GM18873 (cell line): ENCODE measurements around the gene SMCHD1.
"Not testable (repeated sequence)": the region's sequence is repeated elsewhere in the genome, so short reads cannot be mapped to it uniquely, and the experiment has no call there.

Experiments used
- ATAC-seq: cut with Tn5 transposase; IDR thresholded peaks from one replicate; pipeline ENCODE4 v1.9.1; 2021; ENCODE audit warnings: mild to moderate bottlenecking, moderate library complexity, moderate number of reproducible peaks; ENCODE audit not compliant: unreplicated experiment, low FRiP score

The SMCHD1 gene

DNA sequence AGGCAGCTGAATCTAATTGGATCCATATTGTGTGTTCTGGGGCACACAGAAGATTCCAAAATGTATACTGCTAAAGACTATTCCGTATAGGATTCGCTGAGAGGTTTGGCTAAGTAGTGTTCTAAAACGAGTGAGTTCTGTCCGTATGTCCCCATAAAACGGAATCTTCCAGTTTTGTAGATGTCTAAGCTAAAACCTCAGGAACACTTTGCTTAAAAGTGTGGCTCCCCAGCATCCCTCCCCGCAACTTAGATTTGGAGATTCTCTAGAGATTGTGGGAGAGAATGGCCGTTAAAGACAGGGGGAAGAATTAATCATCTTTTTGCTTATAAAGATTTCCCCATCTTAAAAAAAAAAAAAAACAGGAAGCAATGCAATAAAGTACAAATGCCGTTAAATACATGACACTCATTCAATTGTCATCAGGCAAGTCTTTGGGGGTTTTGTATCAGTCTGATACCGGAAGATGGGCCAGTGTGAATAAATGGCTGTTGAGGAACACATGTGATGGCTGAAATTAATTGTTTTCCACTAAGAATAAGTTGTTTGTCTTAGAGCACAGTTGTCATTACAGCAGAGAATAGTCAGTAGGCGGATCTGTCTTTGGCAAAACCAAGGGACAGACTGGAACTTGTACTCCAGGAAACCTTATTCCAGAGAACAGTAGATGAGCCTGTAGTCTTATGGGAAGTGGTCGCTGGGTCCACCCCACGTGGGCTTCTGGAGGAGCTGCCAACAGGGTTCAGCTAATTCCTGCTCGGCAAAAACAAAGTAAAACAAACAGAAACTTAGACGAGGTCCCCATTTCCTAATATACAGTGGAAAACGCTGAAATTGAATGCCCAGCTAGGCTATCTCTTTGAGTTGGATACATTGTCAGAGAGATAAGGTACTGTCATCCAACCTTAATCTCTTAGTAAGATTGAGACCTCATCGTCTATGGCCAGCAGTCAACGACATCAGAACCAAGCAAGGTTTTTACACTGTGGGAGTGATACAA lies 193.0 kb downstream of the SMCHD1 start:
- ATAC-seq = no peak

DNA sequence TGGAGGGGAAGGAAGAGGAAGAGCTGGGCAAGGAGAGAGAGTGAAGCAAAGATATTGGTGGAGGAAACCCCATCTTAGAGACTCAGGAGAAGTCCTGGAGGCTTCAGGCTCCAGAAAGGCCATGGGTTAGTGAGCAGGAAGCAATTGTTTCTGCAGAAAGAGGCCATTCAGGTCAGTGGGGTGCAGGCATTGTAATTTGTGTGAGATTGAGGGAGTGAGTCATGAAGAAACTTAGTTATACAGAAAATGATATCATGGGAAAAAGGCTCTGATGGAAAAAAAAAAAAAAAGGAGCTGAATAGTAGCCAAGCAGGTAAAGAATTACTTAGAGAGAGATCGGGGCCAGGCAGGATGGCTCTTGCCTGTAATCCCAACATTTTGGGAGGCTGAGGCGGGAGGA lies 195.3 kb downstream of the SMCHD1 start:
- ATAC-seq = no peak

DNA sequence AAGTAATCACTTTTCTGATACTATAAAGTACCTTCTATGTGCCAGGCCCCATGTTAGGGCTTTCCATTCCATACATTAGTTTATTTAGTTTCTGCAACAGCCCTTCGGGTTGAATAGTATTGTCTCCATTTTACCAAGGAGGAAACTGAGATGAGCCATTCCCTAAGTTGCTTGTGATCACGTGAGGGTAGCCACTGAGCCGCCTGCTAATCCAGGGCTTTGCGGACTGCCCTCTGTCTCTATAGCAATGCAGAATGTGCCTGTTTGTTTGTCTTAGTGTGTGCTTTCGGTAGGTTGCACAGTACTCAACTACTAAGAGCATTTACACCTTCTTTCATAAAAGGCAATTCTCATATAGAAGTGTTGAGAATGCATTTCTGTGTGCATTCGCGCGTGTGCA lies 196.2 kb downstream of the SMCHD1 start:
- ATAC-seq = no peak

DNA sequence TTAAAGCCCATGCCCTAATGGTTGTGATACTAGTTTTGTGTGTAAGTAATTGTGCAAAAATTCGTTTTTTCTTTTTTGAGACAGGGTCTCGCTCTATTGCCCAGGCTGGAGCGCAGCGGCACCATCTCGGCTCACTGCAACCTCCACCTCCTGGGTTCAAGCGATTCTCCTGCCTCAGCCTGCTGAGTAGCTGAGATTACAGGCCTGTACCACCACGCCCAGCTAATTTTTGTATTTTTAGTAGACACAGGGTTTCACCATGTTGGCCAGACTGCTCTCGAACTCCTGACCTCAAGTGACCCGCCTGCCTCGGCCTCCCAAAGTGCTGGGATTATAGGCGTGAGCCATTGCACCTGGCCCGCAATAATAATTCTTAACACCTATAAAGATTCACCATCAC lies 196.9 kb downstream of the SMCHD1 start:
- ATAC-seq = not testable (repeated sequence)

DNA sequence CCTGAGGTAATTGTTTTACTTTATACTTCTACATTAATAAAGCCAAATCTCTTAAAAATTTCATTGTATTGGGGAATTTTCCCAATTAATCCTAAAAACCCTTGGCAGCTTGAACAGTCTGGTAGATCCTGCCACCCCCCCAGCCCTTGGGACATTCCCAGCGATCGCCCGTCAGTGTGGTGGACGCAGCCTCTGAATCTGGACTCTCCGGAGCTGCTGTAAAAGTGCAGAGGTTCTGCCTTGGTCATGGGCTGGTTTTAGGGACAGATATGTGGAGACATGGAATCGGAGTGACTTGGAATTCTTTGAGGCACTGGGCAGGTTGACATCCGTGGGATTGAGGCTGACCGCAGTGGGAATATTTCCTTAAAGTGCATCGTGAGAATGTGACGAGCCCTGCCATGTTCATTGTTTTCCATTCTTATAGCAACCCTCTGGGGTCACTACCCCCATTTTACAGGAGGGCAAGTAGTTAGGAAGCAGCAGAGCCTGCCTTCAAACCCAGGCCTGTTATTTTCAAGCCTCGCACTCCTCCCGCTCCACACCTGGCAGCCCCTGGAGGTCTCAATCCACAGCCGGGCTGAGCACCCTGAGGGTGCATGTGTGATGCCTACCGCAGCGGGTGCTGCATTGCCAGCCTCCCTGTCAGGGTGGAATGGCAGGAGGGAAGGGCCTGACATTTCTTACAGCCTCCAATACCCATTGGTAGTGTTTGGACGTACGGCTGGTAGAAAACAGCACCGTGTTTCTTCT lies 197.8 kb downstream of the SMCHD1 start:
- ATAC-seq = no peak

DNA sequence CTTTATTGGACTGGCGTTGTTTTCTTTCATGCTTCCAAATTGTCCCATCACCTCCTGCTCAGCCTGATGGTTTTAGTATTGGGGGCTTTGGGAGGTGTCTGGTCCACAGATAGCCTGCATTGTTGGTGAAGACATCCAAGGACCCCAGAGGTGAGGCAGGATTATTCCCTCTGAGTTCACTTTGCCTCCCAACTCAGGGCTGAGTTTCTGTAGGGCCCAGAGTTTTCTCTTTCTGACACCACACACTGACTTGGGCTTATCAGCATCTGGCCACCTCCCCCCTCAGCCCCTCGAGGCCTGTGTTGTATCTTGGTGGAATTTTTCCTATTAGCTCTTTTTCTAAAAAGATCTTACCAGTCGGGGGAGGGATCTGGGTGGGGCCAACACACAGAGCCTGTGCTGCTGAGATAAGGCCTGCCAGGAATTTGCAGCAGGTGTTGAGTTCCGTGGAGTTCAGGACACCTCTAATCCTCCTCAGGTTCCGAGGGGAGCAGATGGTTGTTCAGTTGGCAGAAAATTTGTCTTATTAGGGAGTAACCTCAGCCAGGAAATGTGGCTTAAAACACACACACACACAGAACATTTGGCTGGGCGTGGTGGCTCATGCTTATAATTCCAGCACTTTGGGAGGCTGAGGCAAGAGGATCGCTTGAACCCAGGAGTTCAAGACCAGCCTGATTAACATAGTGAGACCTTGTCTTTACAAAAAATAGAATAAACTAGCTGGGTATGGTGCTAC lies 198.6 kb downstream of the SMCHD1 start:
- no peak for ATAC-seq
